ENCODE results near the gene CSNK1G1.

- TF ChIP-seq CTCF (IDR thresholded peaks at IDR 0.05 in 8 of 11, conservative IDR thresholded peaks at IDR 0.05 in 3 of 11) (no peak), POLR2A (IDR thresholded peaks at IDR 0.05) (no peak)
These were observed 12.8 kb downstream of the CSNK1G1 start for GRCh38 chr15:64343222-64343621.
